ENCODE measurements around the gene ADCYAP1R1.

DNA sequence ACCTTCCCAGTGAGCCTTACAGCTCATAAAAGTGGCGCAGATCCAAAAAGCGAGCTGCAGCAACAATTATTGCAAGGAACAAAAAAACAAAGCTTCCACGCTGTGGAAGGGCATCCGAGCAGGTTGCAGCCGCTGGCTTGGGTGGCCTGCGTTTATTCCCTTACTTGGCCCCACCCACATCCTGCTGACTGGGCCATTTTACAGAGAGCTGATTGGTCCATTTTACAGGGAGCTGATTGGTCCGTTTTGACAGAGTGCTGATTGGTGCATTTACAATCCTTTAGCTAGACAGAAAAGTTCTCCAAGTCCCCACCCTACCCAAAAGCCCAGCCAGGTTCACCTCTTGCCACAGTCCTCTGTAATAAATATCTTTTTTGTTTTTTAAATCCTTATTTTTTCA lies 85.1 kb downstream of the ADCYAP1R1 start:
- TF ChIP-seq, protein P1, sequence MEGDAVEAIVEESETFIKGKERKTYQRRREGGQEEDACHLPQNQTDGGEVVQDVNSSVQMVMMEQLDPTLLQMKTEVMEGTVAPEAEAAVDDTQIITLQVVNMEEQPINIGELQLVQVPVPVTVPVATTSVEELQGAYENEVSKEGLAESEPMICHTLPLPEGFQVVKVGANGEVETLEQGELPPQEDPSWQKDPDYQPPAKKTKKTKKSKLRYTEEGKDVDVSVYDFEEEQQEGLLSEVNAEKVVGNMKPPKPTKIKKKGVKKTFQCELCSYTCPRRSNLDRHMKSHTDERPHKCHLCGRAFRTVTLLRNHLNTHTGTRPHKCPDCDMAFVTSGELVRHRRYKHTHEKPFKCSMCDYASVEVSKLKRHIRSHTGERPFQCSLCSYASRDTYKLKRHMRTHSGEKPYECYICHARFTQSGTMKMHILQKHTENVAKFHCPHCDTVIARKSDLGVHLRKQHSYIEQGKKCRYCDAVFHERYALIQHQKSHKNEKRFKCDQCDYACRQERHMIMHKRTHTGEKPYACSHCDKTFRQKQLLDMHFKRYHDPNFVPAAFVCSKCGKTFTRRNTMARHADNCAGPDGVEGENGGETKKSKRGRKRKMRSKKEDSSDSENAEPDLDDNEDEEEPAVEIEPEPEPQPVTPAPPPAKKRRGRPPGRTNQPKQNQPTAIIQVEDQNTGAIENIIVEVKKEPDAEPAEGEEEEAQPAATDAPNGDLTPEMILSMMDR (IDR thresholded peaks at IDR 0.05) = no peak
- no peak for TF ChIP-seq POLR2A (IDR thresholded peaks at IDR 0.05)

All from tibial nerve (tissue), 3 donors.